ENCODE measurements around the gene TMEM69.
"Not testable (repeated sequence)": the region's sequence is repeated elsewhere in the genome, so short reads cannot be mapped to it uniquely, and the experiment has no call there.

Gene TMEM69

GRCh38 chr1:45739641-45740156, 51.7 kb downstream of the TMEM69 start:
- not testable (repeated sequence) for DNase-seq

Measured in NCI-H510A (cell line).